RWPE2 (cell line): ENCODE measurements around the gene PICK1.

Experiments
- ATAC-seq: fragments of 200-7000 bp; cut with Tn5 transposase; 3 replicates; pipeline ENCODE4 v1.9.1; 2021; ENCODE audit warnings: low read depth
- DNase-seq: peaks from one replicate; pipeline ENCODE4 v3.0.0-alpha.2; 2020; ENCODE audit warnings: low spot score
- H3K27ac ChIP-seq: fragments of 450-650 bp; 2 replicates; pipeline ENCODE4 v1.5.1; 2017; ENCODE audit warnings: mild to moderate bottlenecking; ENCODE audit not compliant: poor library complexity, severe bottlenecking
- H3K27me3 ChIP-seq: fragments of 250-450 bp; sonication (Bioruptor Pico); 2 replicates; pipeline ENCODE4 v1.5.1; 2021; ENCODE audit warnings: mild to moderate bottlenecking, moderate library complexity; ENCODE audit not compliant: insufficient read depth, poor library complexity, severe bottlenecking
- H3K36me3 ChIP-seq: fragments of 250-450 bp; sonication (Bioruptor Pico); 2 replicates; pipeline ENCODE4 v1.5.1; 2020; ENCODE audit warnings: low read depth, mild to moderate bottlenecking, moderate library complexity
- H3K4me1 ChIP-seq: fragments of 250-450 bp; sonication (Bioruptor Pico); 2 replicates; pipeline ENCODE4 v1.5.1; 2021; ENCODE audit warnings: mild to moderate bottlenecking, moderate library complexity; ENCODE audit not compliant: insufficient read depth, poor library complexity, severe bottlenecking
- H3K4me3 ChIP-seq: fragments of 250-450 bp; sonication (Bioruptor Pico); 2 replicates; pipeline ENCODE4 v1.5.1; 2021; ENCODE audit warnings: mild to moderate bottlenecking, moderate library complexity; ENCODE audit not compliant: severe bottlenecking
- H3K9me3 ChIP-seq: fragments of 250-450 bp; sonication (Bioruptor Pico); 2 replicates; pipeline ENCODE4 v1.5.1; 2021; ENCODE audit warnings: mild to moderate bottlenecking, moderate library complexity; ENCODE audit not compliant: severe bottlenecking
- CTCF ChIP-seq: fragments of 450-650 bp; IDR thresholded peaks from one replicate; pipeline ENCODE4 v1.5.1; 2017; ENCODE audit warnings: mild to moderate bottlenecking, moderate library complexity; ENCODE audit not compliant: poor library complexity, severe bottlenecking

The PICK1 gene

GRCh38 chr22:38026130-38027111, 30.8 kb upstream of the PICK1 start:
- DNase-seq (peak; percentile 45), ATAC-seq (no peak)
- no peaks in the 10 kb centered on the region for H3K27me3 ChIP-seq
- no peak overlapping the region for H3K4me3 ChIP-seq
- H3K9me3 ChIP-seq: no peaks in the 10 kb centered on the region
- H3K27ac ChIP-seq: no peak overlapping the region
- H3K4me1 ChIP-seq: no peaks in the 10 kb centered on the region
- no peaks in the 10 kb centered on the region for H3K36me3 ChIP-seq
- TF ChIP-seq CTCF: no peak

- Histone ChIP-seq H3K4me3 (no peak overlapping the region), H3K9me3 (no peaks in the 10 kb centered on the region), H3K27me3 (no peaks in the 10 kb centered on the region), H3K36me3 (no peaks in the 10 kb centered on the region), H3K27ac (no peak overlapping the region), H3K4me1 (no peaks in the 10 kb centered on the region)
- ATAC-seq (no peak), DNase-seq (peak; percentile 34)
- no peak for TF ChIP-seq CTCF
Measured at GRCh38 chr22:38027487-38027886, 29.7 kb upstream of the PICK1 start.

- DNase-seq: peak; percentile 38
- Histone ChIP-seq H3K4me3 (no peak overlapping the region), H3K27ac (no peak overlapping the region), H3K4me1 (no peaks in the 10 kb centered on the region), H3K9me3 (no peaks in the 10 kb centered on the region), H3K27me3 (no peaks in the 10 kb centered on the region), H3K36me3 (no peaks in the 10 kb centered on the region)
- TF ChIP-seq CTCF: no peak
- ATAC-seq: no peak
Measured at GRCh38 chr22:38028344-38029130, 28.7 kb upstream of the PICK1 start.

GRCh38 chr22:38029370-38029769, 27.8 kb upstream of the PICK1 start:
- Histone ChIP-seq H3K4me3 (no peak overlapping the region), H3K36me3 (no peaks in the 10 kb centered on the region), H3K9me3 (no peaks in the 10 kb centered on the region), H3K27ac (no peak overlapping the region), H3K27me3 (no peaks in the 10 kb centered on the region), H3K4me1 (peaks cover 3% of the 10 kb centered on the region)
- no peak for TF ChIP-seq CTCF
- ATAC-seq (no peak), DNase-seq (no peak)
